GM18907 (cell line): ENCODE data around the gene OR10AD1.
A peak's percentile ranks its signal among the peaks of the same experiment; 100 is the strongest.

Experiments
- ATAC-seq: cut with Tn5 transposase; IDR thresholded peaks from one replicate; pipeline ENCODE4 v1.9.1; 2021; ENCODE audit warnings: mild to moderate bottlenecking, moderate library complexity; ENCODE audit not compliant: unreplicated experiment

Gene OR10AD1

GRCh38 chr12:48192861-48193260 lies 10.2 kb downstream of the OR10AD1 start:
- ATAC-seq, result no peak

- ATAC-seq, result no peak
Measured at GRCh38 chr12:48191096-48191495, 12.0 kb downstream of the OR10AD1 start.

- ATAC-seq, result peak; percentile 71
Measured at GRCh38 chr12:48189331-48190125, 13.6 kb downstream of the OR10AD1 start.

DNA sequence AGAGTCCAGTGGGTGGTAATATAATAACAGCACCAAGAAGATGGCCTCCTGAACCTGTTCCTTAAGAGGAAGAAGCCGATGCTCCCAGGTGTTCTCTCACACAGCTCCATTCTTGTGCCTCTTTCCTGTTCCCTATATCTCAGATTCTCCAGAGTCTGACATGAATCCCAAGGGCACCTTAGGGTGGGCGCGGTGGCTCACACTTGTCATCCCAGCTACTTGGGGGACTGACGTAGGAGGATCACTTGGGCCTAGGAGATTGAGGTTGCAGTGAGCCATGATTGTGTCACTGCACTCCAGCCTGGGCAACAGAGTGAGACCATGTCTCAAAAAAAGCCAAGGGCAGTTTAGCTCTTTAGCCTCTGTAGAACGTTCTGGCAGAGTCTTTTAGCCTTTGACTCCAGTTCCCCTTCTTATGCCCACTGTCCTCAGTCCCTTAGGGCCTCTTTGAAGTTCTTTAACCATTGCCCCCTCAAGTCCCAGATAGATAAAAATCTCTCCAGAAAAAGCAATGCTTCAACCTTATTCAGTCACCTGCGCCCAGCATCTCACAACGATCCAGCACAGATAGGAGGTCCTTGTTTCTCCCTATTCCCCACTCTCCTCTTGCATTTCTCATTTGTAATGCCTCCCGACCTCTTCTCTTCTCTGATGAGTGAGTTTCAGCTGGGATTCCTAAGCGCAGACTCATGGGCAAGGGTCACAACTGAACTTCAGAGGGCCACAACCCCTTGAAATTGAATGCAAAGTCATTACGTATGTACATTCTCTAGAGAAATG lies 15.0 kb downstream of the OR10AD1 start:
- ATAC-seq, result no peak

GRCh38 chr12:48185181-48185919 lies 17.7 kb downstream of the OR10AD1 start:
- no peak for ATAC-seq

DNA sequence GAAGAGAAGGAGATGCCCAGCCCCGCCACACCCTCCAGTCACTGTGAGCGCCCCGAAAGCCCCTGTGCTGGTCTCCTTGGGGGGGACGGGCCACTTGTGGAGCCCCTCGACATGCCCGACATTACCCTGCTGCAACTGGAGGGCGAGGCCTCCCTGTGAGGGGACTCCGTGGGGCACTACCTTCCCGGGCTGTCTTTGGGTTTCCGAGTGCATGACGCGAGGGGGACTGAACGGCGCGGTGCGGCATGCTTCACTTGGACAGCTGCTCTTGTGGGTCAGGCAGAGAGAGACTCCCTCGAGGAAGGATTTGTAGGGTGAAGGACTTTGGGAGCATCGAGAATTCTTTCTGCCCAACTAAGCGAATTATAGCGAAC lies 18.6 kb downstream of the OR10AD1 start:
- no peak for ATAC-seq

- no peak for ATAC-seq
Measured at GRCh38 chr12:48183876-48184548, 19.1 kb downstream of the OR10AD1 start.

DNA sequence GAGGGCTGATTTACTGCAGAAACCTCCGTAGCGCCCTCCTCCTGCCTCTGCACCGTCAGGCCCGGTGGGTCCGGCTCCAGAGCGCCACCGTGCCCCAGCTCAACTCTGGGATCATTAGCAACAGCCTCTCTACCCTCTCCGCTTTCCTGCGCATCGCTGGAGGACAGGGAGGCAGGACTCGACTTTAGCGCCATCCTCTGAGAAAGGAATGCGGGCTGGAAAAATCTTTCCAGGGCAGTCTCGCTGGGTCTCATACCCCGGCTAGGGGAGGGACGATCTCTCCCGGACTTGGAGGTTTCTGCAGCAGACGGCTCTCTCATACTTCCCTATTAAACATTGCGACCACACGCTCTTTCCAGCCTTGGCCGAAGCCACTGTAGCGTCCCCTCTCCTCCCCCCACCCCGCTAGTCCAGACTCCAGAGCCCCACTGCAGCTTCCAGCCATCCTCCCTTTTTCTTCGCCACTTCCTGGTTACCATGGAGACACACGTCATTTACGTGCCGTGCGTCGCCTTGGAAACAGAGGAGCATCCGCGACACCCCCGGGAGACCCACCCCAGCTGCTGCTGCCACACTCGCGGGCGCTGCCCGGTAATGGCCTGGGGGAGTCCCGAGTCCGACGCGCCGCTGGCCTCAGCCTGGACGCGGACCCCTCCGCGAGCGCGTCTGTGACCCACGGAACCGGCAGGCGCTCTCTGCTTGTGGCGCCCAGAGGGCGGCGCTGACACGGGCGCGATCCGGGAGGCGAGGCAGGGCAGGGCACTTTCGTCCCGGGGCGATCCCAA lies 19.8 kb downstream of the OR10AD1 start, which contains the start of gene CCDC184:
Gene CCDC184, plus strand, starts transcription at position 554 of the 785 bp plus-strand sequence. CDS start 479 bp downstream, outside the sequence.
- peak; percentile 70 for ATAC-seq

DNA sequence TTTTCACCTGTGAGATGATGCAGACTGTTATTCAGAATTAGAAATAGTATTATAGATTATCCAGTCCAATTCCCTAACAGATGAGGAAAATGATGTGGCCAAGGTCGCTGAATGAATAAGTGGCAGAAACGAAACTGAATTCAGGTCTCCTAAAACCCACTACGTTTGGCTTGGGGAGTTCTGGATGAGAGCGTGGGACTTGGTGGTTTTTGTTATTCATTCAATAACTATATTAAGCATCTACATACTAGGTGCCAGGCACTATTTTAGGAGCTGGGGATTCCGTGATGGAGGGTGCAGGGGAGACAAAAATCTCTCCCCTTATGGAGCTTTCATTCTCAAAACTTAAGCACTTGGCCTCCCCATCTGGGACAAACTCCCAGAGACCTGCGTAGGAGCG lies 20.5 kb downstream of the OR10AD1 start:
- ATAC-seq, result peak; percentile 2

DNA sequence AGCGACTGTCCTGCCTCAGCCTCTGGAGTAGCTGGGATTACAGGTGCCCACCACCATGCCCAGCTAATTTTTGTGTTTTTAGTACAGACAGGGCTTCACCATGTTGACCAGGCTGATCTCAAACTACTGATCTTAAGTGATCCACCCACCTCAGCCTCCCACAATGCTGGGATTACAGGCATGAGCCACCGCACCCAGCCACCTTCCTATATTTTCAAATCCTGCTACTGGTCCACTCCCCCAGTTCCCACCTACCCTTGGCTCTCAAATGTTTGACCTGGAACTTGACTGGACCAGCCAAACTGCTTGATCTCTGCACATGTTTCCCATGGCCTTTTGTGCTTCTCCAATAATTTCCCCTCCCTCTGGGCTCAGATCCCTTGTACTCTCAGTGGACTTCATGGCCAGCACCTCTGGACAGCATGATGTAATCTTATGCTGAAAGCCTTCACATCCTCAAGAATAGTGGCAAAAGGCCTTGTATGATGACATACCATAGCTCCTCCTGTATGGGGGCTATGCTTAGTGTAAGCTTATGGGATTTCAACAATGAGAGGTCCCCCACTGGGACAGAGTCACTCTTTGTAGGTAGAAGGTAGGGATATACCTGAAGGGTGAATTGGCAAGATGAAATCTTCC lies 22.1 kb downstream of the OR10AD1 start:
- ATAC-seq, result no peak

DNA sequence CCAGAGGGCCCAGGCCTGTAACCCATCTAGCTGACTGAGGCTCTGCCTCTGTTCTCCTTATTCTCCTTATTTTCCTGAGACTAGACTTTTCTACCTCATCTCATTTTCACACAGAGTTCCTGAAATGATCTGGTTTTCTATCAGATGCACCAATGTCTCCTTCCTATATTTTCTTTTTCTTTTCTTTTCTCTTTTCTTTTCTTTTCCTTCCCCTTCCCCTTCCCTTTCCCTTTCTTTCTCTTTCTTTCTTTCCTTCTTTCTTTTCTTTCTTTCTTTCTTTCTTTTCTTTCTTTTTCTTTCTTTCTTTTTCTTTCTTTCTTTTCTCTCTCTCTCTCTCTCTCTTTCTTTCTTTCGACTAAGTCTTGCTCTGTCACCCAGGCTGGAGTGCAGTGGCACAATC lies 22.7 kb downstream of the OR10AD1 start:
- no peak for ATAC-seq

- no peak for ATAC-seq
Measured at GRCh38 chr12:48179466-48179865, 23.6 kb downstream of the OR10AD1 start.

GRCh38 chr12:48177982-48178381 lies 25.1 kb downstream of the OR10AD1 start:
- no peak for ATAC-seq

GRCh38 chr12:48176417-48176751 lies 26.7 kb downstream of the OR10AD1 start:
- no peak for ATAC-seq

- no peak for ATAC-seq
Measured at GRCh38 chr12:48175613-48176416, 27.3 kb downstream of the OR10AD1 start.

DNA sequence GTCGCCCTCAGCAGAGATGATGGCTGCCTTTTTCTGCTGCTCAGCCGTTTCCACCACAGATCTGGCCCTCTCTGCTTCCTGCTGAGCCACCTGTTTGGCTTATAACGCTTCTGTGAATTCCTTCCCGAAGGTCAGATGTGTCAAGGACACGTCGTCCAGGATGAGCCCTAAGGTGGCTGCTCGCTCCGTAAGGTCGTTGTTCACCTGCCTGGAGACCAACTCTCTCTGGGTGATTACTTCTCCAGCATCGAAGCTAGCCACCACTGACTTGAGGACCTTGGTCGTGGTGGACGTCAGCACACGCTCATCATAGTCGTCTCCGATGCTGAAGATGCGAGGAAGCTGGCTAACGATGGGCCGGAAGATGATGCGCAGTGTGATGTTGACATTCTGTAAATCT lies 34.1 kb downstream of the OR10AD1 start:
- no peak for ATAC-seq

DNA sequence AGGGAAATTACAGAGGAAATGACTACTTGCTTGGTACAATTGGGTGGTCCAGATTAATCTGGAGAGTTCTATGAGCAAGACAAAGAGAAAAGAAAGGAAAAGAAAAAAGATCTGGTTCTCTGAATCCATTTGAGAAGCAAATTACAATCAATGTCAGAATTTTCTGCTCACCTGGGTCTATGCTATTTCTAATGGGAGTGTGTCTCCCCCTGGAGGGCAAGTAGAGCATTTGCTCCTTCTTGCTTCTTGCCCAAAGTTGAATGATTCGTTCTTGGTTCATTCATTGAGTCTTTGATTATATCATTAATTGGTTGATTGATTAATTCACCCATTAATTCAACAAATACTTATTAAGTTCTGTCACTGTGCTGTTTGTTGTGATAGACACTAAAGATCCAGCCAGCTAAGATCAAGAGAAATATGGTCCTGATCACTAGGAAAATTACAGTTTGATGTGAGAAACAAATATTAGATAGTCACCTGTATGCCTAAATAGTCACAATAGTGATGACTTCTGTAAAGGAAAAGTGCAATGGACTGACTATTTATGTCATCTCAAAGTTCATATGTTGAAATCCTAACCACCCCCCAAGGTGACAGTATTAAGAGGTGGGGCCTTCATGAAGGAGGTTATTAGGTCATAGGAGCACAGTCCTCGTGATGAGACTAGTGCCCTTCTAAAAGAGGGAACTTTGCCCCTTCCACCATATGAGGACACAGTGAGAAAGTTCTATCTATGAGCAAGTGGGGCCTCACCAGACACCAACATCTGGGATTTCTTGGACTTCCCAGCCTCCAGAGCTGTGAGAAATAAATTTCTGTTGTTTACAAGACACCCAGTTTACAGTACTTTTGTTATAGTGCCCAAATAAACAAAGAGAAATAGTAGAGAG lies 37.8 kb downstream of the OR10AD1 start:
- ATAC-seq, result no peak

GRCh38 chr12:48164451-48164850 lies 38.6 kb downstream of the OR10AD1 start:
- no peak for ATAC-seq
